Common myeloid progenitor, CD34-positive (primary cell): Measurements from ENCODE around the gene GLCE.

Source experiments
- CTCF ChIA-PET: fragments of 350-600 bp; sonication (Branson Sonifier 250); formaldehyde crosslinking; loops from one replicate; lab custom pipeline; 2021; ENCODE audit warnings: antibody characterized with exemption; lab: Charles Lee
- POLR2A ChIA-PET: fragments of 350-600 bp; sonication (Branson Sonifier 250); formaldehyde crosslinking; loops from one replicate; lab custom pipeline; 2021; ENCODE audit warnings: antibody characterized with exemption; lab: Charles Lee
- DNase-seq, 3 donors: peaks; one replicate each; pipeline versions ENCODE4 v3.0.0 to v3.0.0-alpha.2; 2013
- H3K27ac ChIP-seq, 2 experiments: 1 replicate in 1 of 2; 2 replicates in 1 of 2; pipeline ENCODE4 v1.7.0; 2013; ENCODE audit warnings: inconsistent platforms in 2 of 2, low read length in 2 of 2, mild to moderate bottlenecking in 2 of 2, low read depth in 1 of 2, moderate library complexity in 1 of 2; ENCODE audit not compliant: severe bottlenecking in 2 of 2, insufficient read depth in 1 of 2, poor library complexity in 1 of 2
- H3K27me3 ChIP-seq, 5 experiments: replicated peaks in 2 of 5; 1 replicate in 3 of 5; 2 replicates in 2 of 5; pipeline versions ENCODE4 v1.6.1 to v1.7.0; 2013; ENCODE audit warnings: low read length in 4 of 5, mild to moderate bottlenecking in 2 of 5, moderate library complexity in 2 of 5, inconsistent platforms in 1 of 5; ENCODE audit not compliant: insufficient read depth in 5 of 5, control insufficient read depth in 4 of 5
- H3K36me3 ChIP-seq, 4 experiments: 1 replicate in 2 of 4; 2 replicates in 2 of 4; pipeline versions ENCODE4 v1.6.1 to v1.7.0; 2013; ENCODE audit warnings: low read length in 3 of 4, control low read depth in 1 of 4, mild to moderate bottlenecking in 1 of 4; ENCODE audit not compliant: control insufficient read depth in 4 of 4, insufficient read depth in 4 of 4
- H3K4me1 ChIP-seq, 4 experiments: 1 replicate in 3 of 4; 2 replicates in 1 of 4; pipeline versions ENCODE4 v1.6.1 to v1.7.1; 2013; ENCODE audit warnings: low read length in 3 of 4, mild to moderate bottlenecking in 3 of 4, control low read depth in 1 of 4, inconsistent platforms in 1 of 4, moderate library complexity in 1 of 4; ENCODE audit not compliant: control insufficient read depth in 4 of 4, insufficient read depth in 4 of 4; ENCODE audit errors: control extremely low read depth in 1 of 4
- H3K4me3 ChIP-seq, 7 experiments: 1 replicate in 4 of 7; 2 replicates in 3 of 7; pipeline versions ENCODE4 v1.5.1 to v1.7.0; 2013; ENCODE audit warnings: mild to moderate bottlenecking in 7 of 7, low read length in 6 of 7, moderate library complexity in 6 of 7, inconsistent platforms in 2 of 7, low read depth in 2 of 7, control low read depth in 1 of 7; ENCODE audit not compliant: insufficient read depth in 4 of 7, control insufficient read depth in 1 of 7; ENCODE audit errors: extremely low read depth in 1 of 7
- H3K9me3 ChIP-seq, 5 experiments: 1 replicate in 4 of 5; 2 replicates in 1 of 5; pipeline versions ENCODE4 v1.6.1 to v1.7.1; 2013; ENCODE audit warnings: low read length in 4 of 5, mild to moderate bottlenecking in 2 of 5, inconsistent platforms in 1 of 5, low read depth in 1 of 5, moderate library complexity in 1 of 5; ENCODE audit not compliant: control insufficient read depth in 4 of 5, insufficient read depth in 2 of 5; ENCODE audit errors: control extremely low read depth in 1 of 5
- WGBS: methylation state at CpG from one replicate; pipeline ENCODE4 v1.1.5; 2013; ENCODE audit not compliant: insufficient coverage; 5-methylcytosine and 5-hydroxymethylcytosine counted together

The GLCE gene

DNA sequence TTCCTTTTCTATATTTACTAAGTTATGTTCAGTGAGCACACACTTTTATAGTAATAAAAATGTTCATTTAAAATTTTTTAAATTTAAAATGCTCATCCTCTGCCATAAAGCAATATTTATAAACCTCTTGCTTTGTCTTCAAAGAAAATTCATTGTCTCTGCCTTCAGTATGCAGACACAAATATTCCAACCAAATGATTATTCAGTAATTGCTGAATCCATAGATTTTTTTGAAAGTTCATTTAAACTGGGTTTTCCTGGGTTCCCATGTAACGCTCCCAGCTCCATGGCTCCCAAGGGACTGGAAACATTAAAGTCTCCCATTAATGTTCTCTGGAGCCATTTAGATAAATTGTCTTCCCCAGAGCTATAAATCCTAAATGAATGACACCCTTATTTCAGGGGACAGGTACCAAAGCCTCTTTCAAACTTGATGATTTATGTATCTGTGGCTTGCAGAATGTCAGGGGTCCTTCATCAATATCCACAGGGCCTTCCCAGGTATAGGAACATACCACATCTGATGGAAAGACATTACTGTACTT, 15.2 kb upstream of the GLCE start:
- 88% methylated on average over 1 of the region's 1 CpG for WGBS
- Histone ChIP-seq H3K36me3 (no peaks in the 10 kb centered on the region), H3K27me3 (peaks cover 0 to 4% (median 2%) of the 10 kb centered on the region in 5 experiments), H3K9me3 (peaks cover 0 to 4% (median 0%) of the 10 kb centered on the region in 5 experiments), H3K27ac (no peak overlapping the region), H3K4me1 (no peaks in the 10 kb centered on the region), H3K4me3 (no peak overlapping the region)
- ChIA-PET POLR2A (no interaction called here), CTCF (interaction anchor here (1.2 kb wide), 1 partner anchor 83 kb away, joined by 3 read pairs; no protein-coding TSS in a partner anchor)
- DNase-seq, result no peak

DNA sequence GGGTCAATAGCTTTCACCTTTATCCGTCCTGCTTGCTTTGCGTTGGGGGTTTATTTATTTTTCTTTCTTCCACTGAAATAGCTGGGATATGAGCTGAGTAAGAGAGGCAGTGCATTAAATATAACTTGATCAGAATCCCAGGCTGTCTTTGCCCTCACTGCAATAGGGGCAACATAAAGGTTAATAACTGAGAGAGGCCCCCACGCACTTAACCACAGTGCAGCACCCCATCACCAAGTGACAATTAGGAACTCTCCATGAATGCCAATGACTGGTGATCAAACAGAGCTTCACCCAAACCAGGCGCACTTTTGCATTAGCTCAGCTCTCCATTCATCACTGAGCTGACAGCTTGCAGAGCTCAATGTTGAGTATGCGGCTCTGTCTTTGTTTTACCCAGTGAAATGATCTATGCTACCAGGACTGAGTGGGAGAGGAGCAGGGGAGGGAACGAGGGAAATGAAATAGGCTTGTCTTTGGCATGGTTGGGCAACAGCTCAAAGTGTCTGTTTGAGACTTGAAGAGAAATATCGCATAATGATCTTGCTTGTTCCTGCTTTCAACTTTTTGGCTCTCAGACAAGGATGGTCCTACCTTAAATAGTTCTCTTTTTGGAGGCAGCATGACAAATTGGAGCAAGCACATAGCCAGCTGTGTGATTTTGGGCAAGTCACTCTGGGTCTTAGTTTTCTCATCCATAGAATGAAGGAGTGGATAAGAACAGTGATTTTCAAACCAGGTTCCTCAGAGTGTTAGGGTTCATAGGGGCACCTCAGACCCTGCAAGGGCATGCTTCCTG, 14.5 kb upstream of the GLCE start:
- Histone ChIP-seq H3K36me3 (no peaks in the 10 kb centered on the region), H3K4me1 (no peaks in the 10 kb centered on the region), H3K9me3 (peaks cover 0 to 4% (median 0%) of the 10 kb centered on the region in 5 experiments), H3K27ac (no peak overlapping the region), H3K27me3 (peaks cover 0 to 4% (median 0%) of the 10 kb centered on the region in 5 experiments), H3K4me3 (no peak overlapping the region)
- ChIA-PET POLR2A (no interaction called here), CTCF (interaction anchor here (1.2 kb wide), 1 partner anchor 84 kb away, joined by 3 read pairs; no protein-coding TSS in a partner anchor)
- DNase-seq, result no peak
- 84% methylated on average over 6 of the region's 7 CpGs for WGBS

DNA sequence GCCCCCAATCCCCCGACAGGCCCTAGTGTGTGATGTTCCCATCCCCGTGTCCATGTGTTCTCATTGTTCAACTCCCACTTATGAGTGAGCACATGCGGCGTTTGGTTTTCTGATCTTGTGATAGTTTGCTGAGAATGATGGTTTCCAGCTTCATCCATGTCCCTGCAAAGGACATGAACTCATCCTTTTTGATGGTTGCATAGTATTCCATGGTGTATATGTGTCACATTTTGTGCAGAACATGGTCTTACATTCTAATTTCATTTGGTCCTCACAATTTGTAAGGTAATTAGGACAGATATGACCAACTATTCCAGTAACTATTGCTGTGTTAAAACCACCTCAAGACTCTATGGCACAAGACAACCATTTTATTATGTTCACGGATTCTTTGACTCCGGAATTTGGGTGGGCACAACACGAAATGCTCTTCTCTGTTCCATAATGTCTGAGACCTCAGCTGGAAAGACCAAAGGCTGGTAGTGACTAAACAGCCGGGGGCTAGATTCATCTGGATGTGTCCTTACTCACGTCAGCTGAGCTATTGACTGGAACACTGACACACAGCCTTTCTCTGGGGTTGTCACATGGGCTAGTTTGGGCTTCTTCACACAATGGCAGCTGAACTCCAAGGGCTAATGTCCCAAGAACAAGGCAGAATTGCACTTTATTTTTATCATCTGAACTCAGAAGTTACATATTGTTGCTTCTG, 13.6 kb upstream of the GLCE start:
- Histone ChIP-seq H3K4me1 (no peaks in the 10 kb centered on the region), H3K4me3 (no peak overlapping the region), H3K27ac (no peak overlapping the region), H3K27me3 (peaks cover 0 to 4% (median 0%) of the 10 kb centered on the region in 5 experiments), H3K36me3 (no peaks in the 10 kb centered on the region), H3K9me3 (peaks cover 0 to 4% (median 0%) of the 10 kb centered on the region in 5 experiments)
- ChIA-PET CTCF (interaction anchor here (1.2 kb wide), 1 partner anchor 85 kb away, joined by 3 read pairs; no protein-coding TSS in a partner anchor), POLR2A (no interaction called here)
- WGBS, result 100% methylated on average over 6 of the region's 9 CpGs
- DNase-seq, result no peak

DNA sequence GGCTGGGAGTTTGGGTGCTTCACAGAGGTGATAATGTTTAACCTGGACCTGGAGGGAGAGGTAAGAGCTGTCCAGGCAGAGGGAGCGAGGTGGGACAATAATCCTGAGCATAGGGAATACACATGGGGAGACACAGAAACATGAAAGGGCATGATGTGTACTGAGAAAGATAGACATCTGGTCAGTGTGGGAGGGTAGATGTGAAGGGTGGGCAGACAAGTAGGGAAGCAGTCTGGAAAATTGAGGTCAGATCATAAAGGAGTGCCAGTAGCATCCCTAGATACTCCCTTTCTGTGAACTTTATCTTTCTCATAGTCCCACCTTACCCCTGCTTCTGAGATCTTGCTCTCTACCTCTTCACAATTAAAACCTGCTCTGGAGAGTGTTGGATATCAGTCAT, 12.0 kb upstream of the GLCE start:
- Histone ChIP-seq H3K27ac (no peak overlapping the region), H3K4me1 (no peaks in the 10 kb centered on the region), H3K4me3 (no peak overlapping the region), H3K27me3 (peaks cover 0 to 4% (median 0%) of the 10 kb centered on the region in 5 experiments), H3K9me3 (no peaks in the 10 kb centered on the region), H3K36me3 (no peaks in the 10 kb centered on the region)
- ChIA-PET CTCF (interaction anchor here (1.0 kb wide), 1 partner anchor 14 kb away, joined by 3 read pairs; no protein-coding TSS in a partner anchor), POLR2A (no interaction called here)
- no peak for DNase-seq
- WGBS, result no CpG with 5 or more reads among the region's 1 CpG

DNA sequence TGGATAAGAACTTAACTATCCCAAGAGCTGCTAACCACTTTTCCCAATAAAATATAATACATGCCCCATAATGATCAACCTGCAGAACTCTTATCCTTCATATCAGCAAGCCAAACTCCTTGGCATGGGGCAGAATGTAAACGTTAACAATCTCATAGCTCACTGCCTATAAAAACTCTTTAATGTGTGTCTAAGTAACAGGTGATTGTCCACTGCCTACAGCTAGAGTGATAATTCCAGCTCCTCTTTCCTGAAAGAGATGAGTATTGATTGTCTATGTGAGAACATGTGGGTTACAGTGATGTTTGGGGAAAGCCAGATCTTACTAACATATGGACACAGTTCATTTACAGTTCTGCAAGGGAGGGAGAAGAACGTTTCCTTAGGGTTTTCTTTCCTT, 11.3 kb upstream of the GLCE start:
- CTCF ChIA-PET, result no interaction called here
- no peaks in the 10 kb centered on the region for H3K36me3 ChIP-seq
- POLR2A ChIA-PET, result no interaction called here
- H3K27me3 ChIP-seq, result peaks cover 0 to 4% (median 0%) of the 10 kb centered on the region in 5 experiments
- 100% methylated on average over 1 of the region's 2 CpGs for WGBS
- no peaks in the 10 kb centered on the region for H3K4me1 ChIP-seq
- no peak overlapping the region for H3K4me3 ChIP-seq
- DNase-seq, result no peak
- H3K9me3 ChIP-seq, result no peaks in the 10 kb centered on the region
- no peak overlapping the region for H3K27ac ChIP-seq

DNA sequence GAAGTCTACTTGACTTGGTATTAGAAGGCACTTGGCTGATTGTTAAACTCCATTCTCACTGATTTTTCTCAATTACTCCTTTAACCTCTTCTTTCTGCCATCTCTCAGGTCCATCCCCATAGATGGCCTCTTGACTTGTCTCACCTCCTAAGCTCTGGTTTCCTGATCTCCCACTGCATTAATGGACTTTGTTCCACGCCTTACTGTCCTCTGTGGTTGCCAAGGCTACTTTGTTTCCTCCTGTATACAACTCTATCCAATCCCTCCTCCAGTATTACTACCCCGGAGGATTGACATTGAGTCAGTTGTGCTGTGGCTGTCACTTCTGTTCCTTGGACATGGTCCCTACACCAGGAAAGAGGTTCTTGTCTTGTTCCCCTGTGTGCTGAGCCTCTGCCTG, 10.6 kb upstream of the GLCE start:
- POLR2A ChIA-PET, result no interaction called here
- H3K27ac ChIP-seq, result no peak overlapping the region
- 96% methylated on average over 2 of the region's 2 CpGs for WGBS
- H3K36me3 ChIP-seq, result no peaks in the 10 kb centered on the region
- no peak for DNase-seq
- peaks cover 0 to 4% (median 0%) of the 10 kb centered on the region in 5 experiments for H3K27me3 ChIP-seq
- H3K4me1 ChIP-seq, result peaks cover 0 to 2% (median 0%) of the 10 kb centered on the region in 4 experiments
- no peak overlapping the region for H3K4me3 ChIP-seq
- CTCF ChIA-PET, result no interaction called here
- no peaks in the 10 kb centered on the region for H3K9me3 ChIP-seq
